ENCODE measurements around the gene OCSTAMP. TPM values are rescaled to one million over a fixed set of nuclear protein-coding genes. Genes with fewer than 3 reads are reported as not detected.

OCSTAMP gene
- total and polyA plus RNA-seq, 2 experiments from 2014 or later, result not detected

DNA sequence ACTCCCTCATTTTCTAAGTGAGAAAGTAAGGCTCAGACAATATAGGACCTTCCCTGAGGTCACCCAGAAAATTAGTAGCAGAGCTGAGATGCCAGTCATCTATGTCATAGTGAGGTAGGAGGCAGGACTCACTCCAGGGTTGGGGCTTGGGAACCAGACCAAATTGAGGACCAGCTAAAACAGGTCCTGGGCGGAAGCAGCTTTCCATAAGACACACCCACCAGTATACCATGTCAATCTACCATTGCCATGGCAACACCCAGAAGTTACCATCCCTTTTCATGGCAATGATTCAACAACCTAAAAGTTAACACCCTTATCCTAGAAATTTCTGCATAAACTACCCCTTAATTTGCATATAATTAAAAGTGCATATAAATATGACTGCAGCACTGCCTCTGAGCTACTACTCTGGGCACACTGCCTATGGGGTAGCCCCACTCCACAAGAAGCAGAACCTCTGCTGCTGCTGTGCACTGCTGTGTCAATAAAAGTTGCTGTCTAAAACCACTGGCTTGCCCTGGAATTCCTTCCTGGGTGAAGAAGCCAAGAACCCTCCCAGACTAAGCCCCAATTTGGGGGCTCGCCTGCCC lies 30.3 kb upstream of the OCSTAMP start:
- H3K4me1 ChIP-seq (ENCODE audit: insufficient read depth), result no peaks in the 10 kb centered on the region
- H2AFZ ChIP-seq, result no peak overlapping the region
- H3K79me2 ChIP-seq, result no peaks in the 10 kb centered on the region
- no peak overlapping the region for H3K4me2 ChIP-seq
- no peaks in the 10 kb centered on the region for H3K27me3 ChIP-seq
- H3K27ac ChIP-seq, result no peak overlapping the region
- no peaks in the 10 kb centered on the region for H3K9me2 ChIP-seq (replicated peaks; ENCODE audit: insufficient read depth)
- 90% methylated on average over 2 of the region's 2 CpGs for WGBS (ENCODE audit: low lambda C conversion rate, missing lambda C conversion rate)
- H4K20me1 ChIP-seq (ENCODE audit: insufficient read depth, poor library complexity, severe bottlenecking), result no peaks in the 10 kb centered on the region
- no peak for TF ChIP-seq EZH2phosphoT487 (IDR thresholded peaks at IDR 0.05; ENCODE audit: low read depth, severe bottlenecking, unreplicated experiment)
- TF ChIP-seq EZH2 (IDR thresholded peaks at IDR 0.05; ENCODE audit: borderline replicate concordance), result no peak
- TF ChIP-seq, protein P1, sequence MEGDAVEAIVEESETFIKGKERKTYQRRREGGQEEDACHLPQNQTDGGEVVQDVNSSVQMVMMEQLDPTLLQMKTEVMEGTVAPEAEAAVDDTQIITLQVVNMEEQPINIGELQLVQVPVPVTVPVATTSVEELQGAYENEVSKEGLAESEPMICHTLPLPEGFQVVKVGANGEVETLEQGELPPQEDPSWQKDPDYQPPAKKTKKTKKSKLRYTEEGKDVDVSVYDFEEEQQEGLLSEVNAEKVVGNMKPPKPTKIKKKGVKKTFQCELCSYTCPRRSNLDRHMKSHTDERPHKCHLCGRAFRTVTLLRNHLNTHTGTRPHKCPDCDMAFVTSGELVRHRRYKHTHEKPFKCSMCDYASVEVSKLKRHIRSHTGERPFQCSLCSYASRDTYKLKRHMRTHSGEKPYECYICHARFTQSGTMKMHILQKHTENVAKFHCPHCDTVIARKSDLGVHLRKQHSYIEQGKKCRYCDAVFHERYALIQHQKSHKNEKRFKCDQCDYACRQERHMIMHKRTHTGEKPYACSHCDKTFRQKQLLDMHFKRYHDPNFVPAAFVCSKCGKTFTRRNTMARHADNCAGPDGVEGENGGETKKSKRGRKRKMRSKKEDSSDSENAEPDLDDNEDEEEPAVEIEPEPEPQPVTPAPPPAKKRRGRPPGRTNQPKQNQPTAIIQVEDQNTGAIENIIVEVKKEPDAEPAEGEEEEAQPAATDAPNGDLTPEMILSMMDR (IDR thresholded peaks at IDR 0.05; ENCODE audit: poor library complexity), result no peak
- no peaks in the 10 kb centered on the region for H3K9me3 ChIP-seq (ENCODE audit: low read depth)
- DNase-seq (ENCODE audit: low spot score), result no peak
- no peaks in the 10 kb centered on the region for H3K36me3 ChIP-seq (replicated peaks; ENCODE audit: insufficient read depth, low read depth)
- H3K4me3 ChIP-seq, result no peak overlapping the region

DNA sequence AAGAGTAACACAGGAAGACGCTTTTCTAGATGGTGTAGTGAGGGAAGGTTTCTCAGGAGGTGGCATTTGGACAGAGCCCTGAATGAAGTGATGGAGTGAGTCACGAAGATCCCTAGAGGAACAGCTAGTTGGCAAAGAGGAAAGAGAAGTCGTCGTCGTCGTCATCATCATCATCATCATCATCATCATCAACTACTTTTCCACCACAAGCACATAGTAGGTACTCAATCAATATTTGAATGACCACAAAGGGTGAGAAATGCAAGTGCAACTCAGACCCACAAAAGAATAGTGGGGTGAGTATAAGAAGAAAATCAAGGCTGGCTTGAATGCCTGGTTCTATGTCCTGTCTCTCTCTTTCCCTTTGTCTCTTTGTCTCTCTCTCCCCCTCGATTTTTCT lies 28.3 kb upstream of the OCSTAMP start:
- WGBS (ENCODE audit: low lambda C conversion rate, missing lambda C conversion rate), result 90% methylated on average over 7 of the region's 7 CpGs
- no peaks in the 10 kb centered on the region for H3K36me3 ChIP-seq (replicated peaks; ENCODE audit: insufficient read depth, low read depth)
- H4K20me1 ChIP-seq (ENCODE audit: insufficient read depth, poor library complexity, severe bottlenecking), result no peaks in the 10 kb centered on the region
- no peaks in the 10 kb centered on the region for H3K9me3 ChIP-seq (ENCODE audit: low read depth)
- H3K4me3 ChIP-seq, result no peak overlapping the region
- H3K27me3 ChIP-seq, result no peaks in the 10 kb centered on the region
- no peak overlapping the region for H3K4me2 ChIP-seq
- no peak overlapping the region for H3K27ac ChIP-seq
- no peak for DNase-seq (ENCODE audit: low spot score)
- H3K79me2 ChIP-seq, result no peaks in the 10 kb centered on the region
- TF ChIP-seq EZH2 (IDR thresholded peaks at IDR 0.05; ENCODE audit: borderline replicate concordance), result no peak
- TF ChIP-seq, protein P1 (IDR thresholded peaks at IDR 0.05; ENCODE audit: poor library complexity), result no peak
- TF ChIP-seq EZH2phosphoT487 (IDR thresholded peaks at IDR 0.05; ENCODE audit: low read depth, severe bottlenecking, unreplicated experiment), result no peak
- H2AFZ ChIP-seq, result no peak overlapping the region
- no peaks in the 10 kb centered on the region for H3K9me2 ChIP-seq (replicated peaks; ENCODE audit: insufficient read depth)
- H3K4me1 ChIP-seq (ENCODE audit: insufficient read depth), result no peaks in the 10 kb centered on the region

DNA sequence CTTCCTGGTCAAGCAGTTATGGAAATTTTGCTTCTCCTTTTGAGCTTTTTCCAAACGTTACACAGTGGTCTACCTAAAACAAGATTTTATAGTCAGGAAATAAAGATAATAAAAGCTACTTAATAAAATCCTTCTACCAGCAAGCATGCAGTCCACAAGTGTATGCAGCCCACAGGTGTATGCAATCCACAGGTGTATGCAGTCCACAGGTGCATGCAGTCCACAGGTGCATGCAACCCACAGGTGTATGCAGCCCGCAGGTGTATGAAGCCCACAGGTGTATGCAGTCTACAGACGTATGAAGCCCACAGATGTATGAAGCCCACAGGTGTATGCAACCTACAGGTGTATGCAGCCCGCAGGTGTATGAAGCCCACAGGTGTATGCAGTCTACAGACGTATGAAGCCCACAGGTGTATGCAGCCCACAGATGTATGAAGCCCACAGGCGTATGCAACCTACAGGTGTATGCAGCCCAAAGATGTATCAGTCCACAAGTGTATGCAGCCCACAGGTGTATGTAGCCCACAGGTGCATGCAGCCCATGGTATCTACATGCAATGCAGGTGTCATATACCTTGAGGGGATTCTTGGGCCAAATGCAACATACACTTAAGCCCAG lies 26.4 kb upstream of the OCSTAMP start:
- WGBS (ENCODE audit: low lambda C conversion rate, missing lambda C conversion rate), result 85% methylated on average over 6 of the region's 6 CpGs
- Histone ChIP-seq H3K9me2 (replicated peaks; ENCODE audit: insufficient read depth) (no peaks in the 10 kb centered on the region), H3K27ac (no peak overlapping the region), H3K4me2 (no peak overlapping the region), H3K4me1 (ENCODE audit: insufficient read depth) (no peaks in the 10 kb centered on the region), H3K9me3 (ENCODE audit: low read depth) (no peaks in the 10 kb centered on the region), H3K36me3 (replicated peaks; ENCODE audit: insufficient read depth, low read depth) (no peaks in the 10 kb centered on the region), H4K20me1 (ENCODE audit: insufficient read depth, poor library complexity, severe bottlenecking) (no peaks in the 10 kb centered on the region), H3K4me3 (no peak overlapping the region), H2AFZ (no peak overlapping the region), H3K79me2 (no peaks in the 10 kb centered on the region), H3K27me3 (no peaks in the 10 kb centered on the region)
- TF ChIP-seq EZH2 (IDR thresholded peaks at IDR 0.05; ENCODE audit: borderline replicate concordance) (no peak), EZH2phosphoT487 (IDR thresholded peaks at IDR 0.05; ENCODE audit: low read depth, severe bottlenecking, unreplicated experiment) (no peak)
- TF ChIP-seq, protein P1 (IDR thresholded peaks at IDR 0.05; ENCODE audit: poor library complexity), result no peak
- DNase-seq (ENCODE audit: low spot score), result no peak

Data from hepatocyte (in vitro differentiated cells).